ENCODE measurements around the gene CMTM6.
"Not testable (repeated sequence)": the region's sequence is repeated elsewhere in the genome, so short reads cannot be mapped to it uniquely, and the experiment has no call there.

GRCh38 chr3:32463415-32463814 lies 39.2 kb downstream of the CMTM6 start:
- not testable (repeated sequence) for TF ChIP-seq POLR2A, CTCF (IDR thresholded peaks at IDR 0.05)
